MM.1S (cell line): ENCODE data around the gene PHACTR1.

Source experiments
- EZH2 ChIP-seq: fragments of 300-600 bp; sonication (generic); optimal IDR thresholded peaks from 2 replicates; pipeline ENCODE3; 2017; ENCODE audit warnings: low read depth, mild to moderate bottlenecking, antibody characterized with exemption, low read length, mixed read lengths
- EZH2phosphoT487 ChIP-seq: fragments of 300-600 bp; sonication (generic); IDR thresholded peaks from 2 replicates; pipeline ENCODE4 v1.6.1; 2018; ENCODE audit warnings: antibody characterized with exemption, low read length
- TF ChIP-seq, protein P1 (sequence below): fragments of 300-600 bp; sonication (generic); IDR thresholded peaks from 2 replicates; pipeline ENCODE4 v1.5.1; 2016; ENCODE audit warnings: antibody characterized with exemption, low read length, mixed read lengths

DNA sequence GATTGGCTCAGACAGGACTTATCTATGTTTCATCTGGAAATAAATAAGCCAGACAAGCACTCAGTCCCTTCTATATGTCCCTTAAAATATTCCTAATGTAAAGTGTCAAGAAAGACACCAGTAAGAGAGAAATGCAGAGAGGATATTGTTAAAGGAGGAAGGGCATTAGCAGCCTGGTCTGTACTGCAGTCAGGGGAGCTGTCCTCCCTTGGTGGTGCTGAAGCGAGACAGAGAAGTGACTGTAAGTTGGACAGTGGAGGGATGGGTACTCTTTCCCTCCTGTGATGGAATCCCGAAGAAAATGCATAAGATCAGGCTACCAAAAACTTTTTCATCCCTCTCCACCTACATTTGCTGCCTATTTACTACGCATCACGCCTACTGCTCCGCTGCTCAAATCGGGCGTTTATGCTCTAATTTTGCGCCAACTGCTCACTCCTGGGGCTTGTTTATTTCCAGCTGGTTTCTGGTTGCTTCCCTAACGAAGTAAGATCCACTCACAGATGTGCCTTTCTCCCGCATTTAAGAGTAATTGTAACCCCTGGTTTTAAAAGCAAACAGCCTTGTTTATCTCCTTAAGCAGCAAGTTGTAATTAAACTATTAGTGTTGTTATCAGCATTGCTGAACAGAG, 35.2 kb downstream of the PHACTR1 start:
- TF ChIP-seq, protein P1, sequence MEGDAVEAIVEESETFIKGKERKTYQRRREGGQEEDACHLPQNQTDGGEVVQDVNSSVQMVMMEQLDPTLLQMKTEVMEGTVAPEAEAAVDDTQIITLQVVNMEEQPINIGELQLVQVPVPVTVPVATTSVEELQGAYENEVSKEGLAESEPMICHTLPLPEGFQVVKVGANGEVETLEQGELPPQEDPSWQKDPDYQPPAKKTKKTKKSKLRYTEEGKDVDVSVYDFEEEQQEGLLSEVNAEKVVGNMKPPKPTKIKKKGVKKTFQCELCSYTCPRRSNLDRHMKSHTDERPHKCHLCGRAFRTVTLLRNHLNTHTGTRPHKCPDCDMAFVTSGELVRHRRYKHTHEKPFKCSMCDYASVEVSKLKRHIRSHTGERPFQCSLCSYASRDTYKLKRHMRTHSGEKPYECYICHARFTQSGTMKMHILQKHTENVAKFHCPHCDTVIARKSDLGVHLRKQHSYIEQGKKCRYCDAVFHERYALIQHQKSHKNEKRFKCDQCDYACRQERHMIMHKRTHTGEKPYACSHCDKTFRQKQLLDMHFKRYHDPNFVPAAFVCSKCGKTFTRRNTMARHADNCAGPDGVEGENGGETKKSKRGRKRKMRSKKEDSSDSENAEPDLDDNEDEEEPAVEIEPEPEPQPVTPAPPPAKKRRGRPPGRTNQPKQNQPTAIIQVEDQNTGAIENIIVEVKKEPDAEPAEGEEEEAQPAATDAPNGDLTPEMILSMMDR: no peak
- no peak for TF ChIP-seq EZH2
- TF ChIP-seq EZH2phosphoT487: no peak
